Midbrain (tissue), 1 donor: ENCODE results near the gene KREMEN1.

Experiments
- DNase-seq: peaks from one replicate; lab custom pipeline; 2025; lab: John Stamatoyannopoulos, UW

KREMEN1 gene

DNA sequence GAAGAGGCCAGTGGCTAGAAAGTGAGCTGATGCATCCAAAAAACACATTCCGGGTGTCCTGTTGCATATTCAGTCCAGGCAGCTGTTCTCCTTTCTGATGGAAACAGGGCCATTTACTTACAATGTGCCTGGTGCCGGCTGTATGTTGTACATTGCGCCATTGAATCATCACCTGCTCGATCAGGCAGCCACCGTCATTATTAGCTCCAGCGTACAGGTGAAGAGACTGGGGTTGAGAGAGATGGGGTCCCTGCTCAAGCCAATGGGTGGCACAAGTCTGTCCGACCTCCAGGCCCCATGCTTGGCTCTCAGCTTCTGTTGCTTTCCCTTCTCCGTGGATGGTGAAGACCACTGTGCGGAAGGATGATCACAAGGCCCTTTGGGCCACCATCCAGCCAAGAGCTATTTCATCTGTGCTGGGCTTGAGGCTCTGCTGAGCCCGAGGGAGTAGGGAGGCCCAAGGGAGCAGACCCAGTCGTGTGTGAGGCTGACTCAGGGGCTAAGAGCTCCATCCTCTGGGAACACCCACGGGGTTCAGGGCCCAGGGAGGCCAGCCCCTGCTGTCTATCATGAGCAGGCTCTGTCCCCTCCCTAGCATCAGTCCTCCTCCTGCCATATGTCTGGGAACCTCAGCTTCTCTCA, 112.1 kb downstream of the KREMEN1 start:
- no peak for DNase-seq

- DNase-seq, result no peak
Measured at GRCh38 chr22:29186302-29186701, 113.5 kb downstream of the KREMEN1 start.

GRCh38 chr22:29187831-29188230, 115.0 kb downstream of the KREMEN1 start:
- DNase-seq, result no peak

DNA sequence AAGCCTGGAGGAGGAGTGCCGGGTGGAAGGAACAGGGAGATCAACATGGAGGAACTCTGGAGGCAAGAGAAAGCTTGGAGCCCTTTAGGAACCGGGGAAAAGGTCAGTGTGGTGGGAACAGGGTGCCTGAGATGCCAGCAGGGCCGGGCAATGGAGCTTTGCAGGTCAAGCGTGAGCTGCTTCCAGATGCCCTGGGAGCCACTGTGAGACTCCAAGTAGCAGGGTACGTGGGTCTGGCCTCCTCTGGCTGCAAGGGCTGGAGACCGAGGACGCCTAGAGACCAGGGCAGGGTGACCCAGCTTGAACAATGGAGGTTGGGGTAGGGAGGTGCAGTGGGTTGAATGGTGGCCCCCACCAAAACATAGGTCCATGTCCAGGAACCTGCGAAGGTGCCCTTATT, 117.2 kb downstream of the KREMEN1 start:
- no peak for DNase-seq

GRCh38 chr22:29190918-29191317, 118.1 kb downstream of the KREMEN1 start:
- DNase-seq, result no peak

- no peak for DNase-seq
Measured at GRCh38 chr22:29193021-29193420, 120.2 kb downstream of the KREMEN1 start.

DNA sequence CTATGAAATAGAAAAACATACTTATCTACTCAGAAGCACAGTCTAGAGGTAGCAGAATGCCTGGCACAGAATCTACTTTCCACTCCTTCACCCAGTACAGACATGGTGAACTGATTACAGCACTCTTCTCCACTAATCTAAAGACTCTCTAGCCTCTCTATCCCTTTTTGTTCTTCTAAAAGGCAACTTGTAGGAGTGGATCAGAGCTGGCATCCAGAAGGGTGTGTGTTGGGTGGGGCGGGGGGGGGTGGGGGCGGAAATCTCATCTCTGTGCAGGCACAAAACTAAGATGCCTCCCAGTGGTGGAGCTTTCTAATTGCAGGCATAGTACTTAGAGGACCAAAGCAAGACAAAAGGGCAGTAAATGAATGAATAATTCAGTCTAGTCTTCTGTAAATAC, 121.3 kb downstream of the KREMEN1 start:
- no peak for DNase-seq

GRCh38 chr22:29195118-29195963, 122.5 kb downstream of the KREMEN1 start:
- no peak for DNase-seq

- DNase-seq, result no peak
Measured at GRCh38 chr22:29195964-29196666, 123.3 kb downstream of the KREMEN1 start.

DNA sequence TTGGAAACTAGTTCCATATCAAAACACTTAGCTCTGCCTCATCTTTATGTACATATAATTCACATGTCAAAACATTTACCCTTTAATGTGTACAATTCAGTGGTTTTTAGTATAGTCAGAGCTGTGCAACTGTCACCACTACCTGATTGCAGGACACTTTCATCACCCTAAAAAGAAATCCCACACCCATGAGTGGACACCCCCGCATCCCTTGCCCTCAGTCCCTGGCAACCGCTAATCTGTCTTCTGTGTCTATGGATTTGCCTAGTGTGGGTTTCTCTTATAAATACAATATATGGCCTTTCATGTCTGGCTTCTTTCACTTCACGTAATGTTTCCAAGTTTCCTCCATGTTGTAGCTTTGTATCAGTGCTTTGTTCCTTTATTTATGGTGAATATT, 124.3 kb downstream of the KREMEN1 start:
- DNase-seq, result no peak

DNA sequence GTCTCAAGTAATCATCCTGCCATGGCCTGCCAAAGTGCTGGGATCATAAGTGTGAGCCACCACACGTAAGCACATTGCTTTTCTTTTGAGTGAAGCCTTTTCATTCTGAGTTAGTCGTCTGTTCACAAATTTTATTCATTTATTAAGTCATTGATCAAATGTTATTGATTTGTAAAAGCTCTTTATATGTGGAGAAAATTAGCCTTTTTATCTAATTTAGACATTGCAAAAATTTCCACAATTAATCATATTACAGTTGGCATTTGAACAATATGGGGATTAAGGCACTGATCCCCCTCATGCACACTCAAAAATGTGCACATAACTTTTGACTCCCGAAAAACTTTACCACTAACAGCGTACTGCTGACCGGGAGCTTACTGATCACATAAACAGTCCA, 125.4 kb downstream of the KREMEN1 start:
- DNase-seq, result no peak

DNA sequence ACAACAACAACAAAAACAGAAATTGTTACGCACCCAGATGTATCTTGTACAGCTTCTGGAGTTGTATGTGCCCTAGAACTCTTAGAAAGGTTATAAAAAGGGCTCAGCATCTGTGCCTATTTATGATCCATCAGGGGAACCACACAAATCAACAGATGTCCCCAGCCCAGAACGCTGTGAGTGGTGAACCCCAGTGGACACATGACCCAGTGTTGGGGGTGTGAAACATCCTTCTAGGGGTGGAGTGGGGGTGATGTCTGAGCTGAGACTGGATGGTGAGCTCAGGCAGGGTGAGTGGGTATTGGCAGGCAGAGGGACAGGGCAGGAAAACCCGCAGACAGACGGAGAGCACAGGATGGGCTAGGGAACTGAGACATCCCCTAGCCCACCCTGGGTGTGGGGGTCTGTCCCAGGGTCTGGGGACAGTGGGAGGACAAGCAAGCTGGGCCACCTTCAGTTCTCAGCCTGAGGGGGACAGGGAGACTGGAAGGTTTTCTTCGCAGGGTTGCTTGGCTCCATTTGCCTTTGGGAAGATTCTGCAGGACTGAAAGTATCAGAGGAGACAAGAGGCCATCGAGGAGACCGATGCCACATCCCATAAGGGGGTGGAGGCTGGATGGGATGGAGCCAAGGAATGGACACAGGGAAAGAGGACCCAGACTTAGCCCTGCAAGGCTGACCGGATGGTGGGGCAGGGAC, 127.0 kb downstream of the KREMEN1 start:
- DNase-seq, result no peak

GRCh38 chr22:29200901-29201300, 128.1 kb downstream of the KREMEN1 start:
- no peak for DNase-seq

GRCh38 chr22:29201782-29202181, 128.9 kb downstream of the KREMEN1 start:
- no peak for DNase-seq

DNA sequence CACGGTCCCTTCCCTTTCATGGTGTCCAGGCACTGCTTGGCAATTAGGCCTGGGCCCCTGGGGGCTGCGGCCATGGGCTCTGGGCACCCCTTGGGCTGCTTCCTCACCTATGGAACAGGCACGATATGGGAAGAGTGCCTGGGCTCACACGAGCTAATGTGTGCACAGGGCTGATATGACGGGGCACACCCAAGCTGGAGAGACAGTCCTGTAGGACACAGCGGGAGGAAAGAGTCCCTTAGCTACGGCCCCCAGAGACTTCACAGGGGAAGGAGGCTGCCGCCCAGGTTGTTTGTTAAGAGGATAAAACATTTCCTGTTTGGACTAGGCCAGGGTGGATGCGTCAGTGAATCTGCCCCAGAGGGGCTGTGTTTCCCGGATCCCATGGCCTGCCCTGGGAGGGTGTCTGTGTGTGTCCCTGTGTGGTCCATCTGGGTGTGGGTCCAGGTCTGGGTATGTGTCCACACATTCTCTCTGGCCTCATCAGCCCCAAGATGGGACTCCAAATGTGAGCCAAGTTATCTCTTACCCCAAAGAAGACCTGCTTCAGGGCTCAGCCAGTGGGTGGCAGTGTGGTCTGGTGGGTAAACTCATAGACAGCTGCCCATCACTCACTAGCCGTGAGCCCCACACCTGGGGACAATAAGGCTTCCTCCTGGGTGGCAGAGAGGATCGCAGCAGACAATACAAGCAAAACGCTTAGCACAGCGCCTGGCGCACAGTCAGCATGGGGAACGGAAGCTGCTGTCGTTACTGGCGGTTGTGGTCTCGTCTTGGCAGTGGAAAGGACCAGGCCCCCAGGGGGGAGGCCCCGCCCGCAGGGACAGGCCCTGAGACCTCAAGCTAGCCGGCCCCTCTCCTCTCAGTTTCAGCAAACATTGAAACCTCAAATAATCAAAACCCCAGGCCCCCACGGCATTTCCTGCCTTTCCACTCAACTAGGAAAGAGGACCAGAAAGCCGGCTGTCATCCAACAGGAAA, 129.7 kb downstream of the KREMEN1 start:
- DNase-seq, result peak; percentile 12

- DNase-seq, result no peak
Measured at GRCh38 chr22:29203488-29204454, 130.9 kb downstream of the KREMEN1 start.

- no peak for DNase-seq
Measured at GRCh38 chr22:29204455-29205183, 131.8 kb downstream of the KREMEN1 start.

DNA sequence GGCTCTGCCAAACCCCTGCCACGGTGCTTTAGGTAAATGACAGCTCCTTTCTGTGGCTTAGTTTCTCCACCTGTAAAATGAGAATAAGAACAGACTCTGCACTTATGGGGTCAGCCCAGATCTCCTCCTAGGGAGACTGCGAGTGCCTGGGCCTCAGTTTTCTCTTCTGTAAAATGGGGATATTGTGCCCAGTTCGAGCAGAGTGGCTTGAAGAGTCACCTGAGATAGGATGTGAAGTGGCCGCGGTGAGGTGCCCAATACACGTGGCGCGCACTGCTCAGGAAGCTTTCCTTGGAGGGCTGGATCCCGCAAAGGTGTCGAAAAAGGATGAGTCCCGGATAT, 132.4 kb downstream of the KREMEN1 start:
- no peak for DNase-seq
